ENCODE data around the gene LMTK3.
"Not testable (repeated sequence)": the region's sequence is repeated elsewhere in the genome, so short reads cannot be mapped to it uniquely, and the experiment has no call there.

The LMTK3 gene

DNA sequence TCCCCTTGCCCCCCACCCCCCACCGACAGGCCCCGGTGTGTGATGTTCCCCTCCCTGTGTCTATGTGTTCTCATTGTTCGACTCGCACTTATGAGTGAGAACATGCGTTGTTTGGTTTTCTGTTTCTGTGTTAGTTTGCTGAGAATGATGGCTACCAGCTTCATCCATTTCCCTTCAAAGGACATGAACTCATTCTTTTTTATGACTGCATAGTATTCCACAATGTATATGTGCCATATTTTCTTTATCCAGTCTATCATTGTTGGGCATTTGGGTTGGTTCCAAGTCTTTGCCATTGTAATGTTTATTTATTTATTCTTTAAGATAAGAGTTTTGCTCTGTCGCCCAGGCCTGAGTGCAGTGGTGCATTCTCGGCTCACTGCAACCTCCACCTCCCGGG, 26.4 kb upstream of the LMTK3 start:
- not testable (repeated sequence) for DNase-seq

DNA sequence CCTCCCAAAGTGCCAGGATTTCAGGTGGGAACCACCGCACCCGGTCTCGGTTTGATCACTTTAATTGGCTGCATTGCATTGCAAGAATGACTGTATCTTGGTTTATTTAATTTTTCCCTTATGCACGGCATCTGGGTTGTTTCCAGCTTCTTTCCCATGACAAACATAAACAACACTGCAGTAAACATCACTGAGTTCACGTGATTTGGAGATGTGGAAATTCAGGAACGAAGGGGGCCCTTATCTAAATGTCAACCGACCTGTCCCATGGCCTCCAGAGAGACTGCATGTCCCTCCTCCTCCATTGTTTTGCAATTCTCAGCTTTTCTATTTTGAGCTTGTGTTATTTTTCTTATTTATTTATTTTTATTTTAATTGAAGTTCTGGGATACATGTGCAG, 25.9 kb upstream of the LMTK3 start:
- DNase-seq = no peak

DNA sequence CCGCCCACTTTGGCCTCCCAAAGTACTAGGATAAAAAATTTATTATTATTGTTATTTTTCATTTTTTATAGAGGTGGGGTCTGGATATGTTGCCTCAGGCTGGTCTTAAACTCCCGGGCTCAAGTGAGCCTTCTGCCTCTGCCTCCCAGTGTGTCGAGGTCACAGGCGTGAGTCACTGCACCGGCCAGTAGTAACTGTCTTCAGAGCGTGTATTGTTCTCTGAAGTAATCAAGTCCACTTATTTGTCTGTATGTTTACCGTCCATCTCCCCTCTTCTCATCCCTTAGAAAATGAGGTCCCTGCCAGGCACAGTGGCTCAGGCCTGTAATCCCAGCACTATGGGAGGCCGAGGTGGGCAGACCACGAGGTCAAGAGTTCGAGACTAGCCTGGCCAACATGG, 22.1 kb upstream of the LMTK3 start:
- DNase-seq = no peak

DNA sequence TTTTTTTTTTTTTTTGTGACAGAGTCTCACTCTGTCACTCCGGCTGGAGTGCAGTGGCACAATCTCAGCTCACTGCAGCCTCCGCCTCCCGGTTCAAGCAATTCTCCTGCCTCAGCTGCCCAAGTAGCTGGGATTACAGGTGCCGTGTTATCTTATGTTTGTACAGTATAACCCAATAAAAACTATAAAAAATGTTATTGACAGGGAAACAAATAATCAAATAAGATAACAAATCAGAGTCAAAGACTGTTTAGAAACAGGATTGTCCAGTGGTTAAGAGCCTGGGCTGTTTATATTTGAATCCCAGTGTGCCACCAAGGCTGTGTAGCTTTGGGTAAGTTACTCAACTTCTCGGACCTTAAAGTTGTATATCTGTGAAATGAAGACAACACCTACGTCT, 19.1 kb upstream of the LMTK3 start:
- no peak for DNase-seq

DNA sequence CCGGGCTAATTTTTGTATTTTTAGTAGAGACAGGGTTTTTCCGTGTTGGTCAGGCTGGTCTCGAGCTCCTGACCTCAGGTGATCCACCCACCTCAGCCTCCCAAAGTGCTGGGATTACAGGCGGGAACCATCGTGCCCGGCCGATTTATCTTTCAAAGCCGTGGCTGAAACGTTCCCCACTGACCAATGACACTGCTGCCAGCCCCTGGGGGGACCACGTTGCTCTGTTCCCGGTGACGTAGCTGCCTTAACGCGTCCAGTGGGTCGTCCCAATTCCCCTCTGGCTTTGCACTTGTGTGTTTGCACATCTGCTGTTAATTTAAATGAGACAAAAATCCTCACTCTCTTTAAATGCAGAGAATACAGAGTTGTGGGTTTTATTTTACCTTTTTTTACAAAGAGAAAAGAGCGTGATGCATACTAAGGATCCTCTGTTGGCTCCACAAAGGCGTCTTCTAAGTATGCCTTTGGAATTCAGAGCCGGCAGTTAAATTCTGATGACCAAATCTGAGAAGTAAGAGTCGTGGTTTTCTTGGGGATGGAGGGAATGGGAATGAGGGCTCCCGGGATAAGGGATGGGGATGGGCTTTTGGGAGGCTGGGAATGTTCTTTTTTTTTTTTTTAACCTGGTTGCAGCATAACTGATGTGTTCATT, 18.6 kb upstream of the LMTK3 start:
- no peak for DNase-seq

DNA sequence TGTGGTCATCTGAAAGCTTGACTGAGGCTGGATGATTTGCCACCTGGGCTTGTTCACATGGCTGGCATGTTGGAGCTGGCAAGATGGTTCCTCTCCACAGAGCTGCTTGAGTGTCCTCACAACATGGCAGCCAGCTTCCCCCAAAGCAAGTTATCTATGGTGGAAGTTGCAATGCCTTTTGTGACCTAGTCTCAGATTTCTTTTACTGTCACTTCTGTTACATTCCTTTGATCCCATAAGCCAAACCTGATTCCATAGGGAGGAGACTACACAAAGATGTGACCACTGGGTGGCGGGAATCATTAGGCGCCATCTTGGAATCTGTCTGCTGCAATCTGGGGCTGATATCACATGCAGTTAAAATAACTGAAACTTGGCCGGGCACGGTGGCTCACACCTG, 17.5 kb upstream of the LMTK3 start:
- no peak for DNase-seq

DNA sequence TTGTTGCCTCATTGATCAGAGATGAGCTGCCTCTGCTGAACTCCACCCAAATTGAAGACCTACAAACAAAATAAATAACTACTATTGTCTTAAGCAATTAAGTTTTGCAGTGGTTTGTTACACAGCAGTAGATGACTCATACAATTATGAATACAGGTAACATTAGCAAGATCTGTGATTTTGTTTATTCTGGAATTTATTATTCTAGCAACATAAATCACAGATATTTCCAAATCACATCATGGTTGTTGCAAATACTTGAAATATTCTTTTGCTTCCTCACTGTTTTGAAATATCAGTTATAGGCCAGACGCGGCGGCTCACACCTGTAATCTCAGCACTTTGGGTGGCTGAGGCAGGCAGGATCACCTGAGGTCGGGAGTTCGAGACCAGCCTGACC, 13.1 kb upstream of the LMTK3 start:
- no peak for DNase-seq

DNA sequence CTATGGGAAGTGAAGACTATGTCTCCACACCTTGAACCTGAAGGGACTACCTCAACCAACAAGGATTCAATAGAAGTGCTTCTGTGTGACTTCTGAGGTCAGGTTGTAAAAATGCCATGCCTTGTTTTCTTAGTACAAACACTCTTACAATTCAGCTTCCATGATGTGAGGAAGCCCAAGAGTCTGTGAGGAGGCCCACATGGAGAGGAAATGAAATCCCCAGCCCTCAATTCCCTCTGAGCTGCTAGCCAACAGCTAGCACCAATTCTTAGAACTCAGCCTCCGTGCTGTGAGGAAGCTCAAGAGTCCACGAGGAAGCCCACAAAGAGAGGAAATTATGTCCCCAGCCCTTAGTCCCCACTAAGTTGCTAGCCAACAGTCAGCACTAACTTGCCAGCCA, 12.6 kb upstream of the LMTK3 start:
- DNase-seq = no peak

DNA sequence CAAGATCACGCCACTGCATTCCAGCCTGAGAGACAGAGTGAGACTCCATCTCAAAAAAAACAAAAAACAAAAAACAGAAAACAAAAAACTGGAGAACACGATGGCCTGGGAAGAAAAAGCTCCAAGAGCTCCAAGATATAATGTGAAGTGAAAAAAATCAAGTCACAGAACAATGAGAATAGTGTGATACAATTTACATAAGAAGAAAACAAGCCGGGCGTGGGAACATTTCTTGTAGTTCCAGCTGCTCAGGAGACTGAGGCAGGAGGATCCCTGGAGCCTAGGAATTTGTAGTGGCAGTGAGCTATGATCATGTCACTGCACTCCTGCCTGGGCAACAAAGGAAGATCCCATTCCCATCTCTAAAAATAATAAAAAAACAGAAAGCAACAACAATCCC, 8.5 kb upstream of the LMTK3 start:
- DNase-seq = no peak

DNA sequence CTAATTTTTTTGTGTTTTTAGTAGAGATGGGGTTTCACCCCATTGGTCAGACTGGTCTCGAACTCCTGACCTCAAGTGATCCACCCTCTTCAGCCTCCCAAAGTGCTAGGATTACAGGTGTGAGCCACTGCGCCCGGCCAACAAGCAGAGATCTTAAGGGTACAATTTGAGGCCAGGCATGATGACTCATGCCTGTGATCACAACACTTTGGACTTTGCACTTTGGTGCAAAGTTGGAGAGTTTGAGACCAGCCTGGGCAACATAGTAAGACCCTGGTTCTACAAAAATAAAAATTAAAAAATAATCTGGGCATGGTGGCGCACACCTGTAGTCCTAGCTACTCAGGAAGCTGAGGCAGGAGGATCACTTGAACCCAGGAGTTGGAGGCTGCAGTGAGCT, 7.8 kb upstream of the LMTK3 start:
- not testable (repeated sequence) for DNase-seq

DNA sequence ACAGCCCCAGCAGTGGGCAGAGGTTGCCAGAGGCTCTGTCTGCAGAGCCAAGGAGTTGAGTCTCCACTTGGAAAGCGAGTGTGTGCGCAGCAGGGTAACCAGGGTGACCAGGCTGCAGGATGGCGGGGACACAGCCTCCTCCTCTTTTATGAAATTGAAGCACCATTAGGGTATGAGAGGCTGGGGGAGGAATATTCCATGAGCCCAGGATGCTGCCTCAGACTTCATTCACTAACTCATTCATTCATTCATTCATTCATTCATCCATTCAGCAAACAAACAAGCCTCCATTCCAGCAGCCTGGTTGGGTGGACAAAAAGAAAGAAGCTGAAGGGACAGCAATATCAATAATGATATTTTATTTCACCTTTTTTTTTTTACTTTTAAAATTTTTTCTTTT, 6.6 kb upstream of the LMTK3 start:
- no peak for DNase-seq

DNA sequence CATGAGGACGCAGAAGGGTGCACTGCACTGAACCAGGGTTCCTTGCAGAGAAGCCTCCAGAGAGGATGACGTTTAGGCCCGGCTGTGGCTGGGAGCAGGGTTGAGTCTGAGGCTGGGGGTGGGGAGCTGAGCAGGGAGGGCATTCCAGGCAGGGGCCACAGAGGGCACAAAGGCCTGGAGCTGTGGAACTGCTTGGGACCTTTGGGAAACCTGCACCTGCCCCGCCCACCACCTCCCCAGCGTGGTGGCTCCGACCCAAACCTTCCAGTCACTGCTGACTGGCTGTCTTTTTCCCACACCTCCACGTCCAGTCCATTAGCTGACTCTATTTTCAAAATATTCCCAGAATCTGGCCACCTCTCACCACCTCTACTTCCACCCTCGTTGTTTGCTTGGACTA, 4.9 kb upstream of the LMTK3 start:
- no peak for DNase-seq

DNA sequence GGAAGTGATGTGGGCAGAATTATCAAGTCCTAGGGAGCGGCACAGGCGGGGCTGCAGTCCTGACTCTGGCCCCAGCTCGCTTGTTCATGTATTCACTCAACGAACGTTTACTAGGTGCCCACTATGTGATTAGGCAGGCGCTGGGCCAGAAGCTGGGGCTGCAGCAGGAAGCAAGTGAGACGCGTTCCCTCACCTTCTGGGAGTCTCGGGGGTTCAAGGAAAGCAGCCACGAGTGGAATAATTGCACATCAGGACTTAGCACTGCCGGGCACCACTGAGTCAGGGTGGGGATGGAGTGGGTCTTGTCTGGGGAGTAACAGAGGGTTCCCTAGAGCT, 2.5 kb upstream of the LMTK3 start:
- no peak for DNase-seq

DNA sequence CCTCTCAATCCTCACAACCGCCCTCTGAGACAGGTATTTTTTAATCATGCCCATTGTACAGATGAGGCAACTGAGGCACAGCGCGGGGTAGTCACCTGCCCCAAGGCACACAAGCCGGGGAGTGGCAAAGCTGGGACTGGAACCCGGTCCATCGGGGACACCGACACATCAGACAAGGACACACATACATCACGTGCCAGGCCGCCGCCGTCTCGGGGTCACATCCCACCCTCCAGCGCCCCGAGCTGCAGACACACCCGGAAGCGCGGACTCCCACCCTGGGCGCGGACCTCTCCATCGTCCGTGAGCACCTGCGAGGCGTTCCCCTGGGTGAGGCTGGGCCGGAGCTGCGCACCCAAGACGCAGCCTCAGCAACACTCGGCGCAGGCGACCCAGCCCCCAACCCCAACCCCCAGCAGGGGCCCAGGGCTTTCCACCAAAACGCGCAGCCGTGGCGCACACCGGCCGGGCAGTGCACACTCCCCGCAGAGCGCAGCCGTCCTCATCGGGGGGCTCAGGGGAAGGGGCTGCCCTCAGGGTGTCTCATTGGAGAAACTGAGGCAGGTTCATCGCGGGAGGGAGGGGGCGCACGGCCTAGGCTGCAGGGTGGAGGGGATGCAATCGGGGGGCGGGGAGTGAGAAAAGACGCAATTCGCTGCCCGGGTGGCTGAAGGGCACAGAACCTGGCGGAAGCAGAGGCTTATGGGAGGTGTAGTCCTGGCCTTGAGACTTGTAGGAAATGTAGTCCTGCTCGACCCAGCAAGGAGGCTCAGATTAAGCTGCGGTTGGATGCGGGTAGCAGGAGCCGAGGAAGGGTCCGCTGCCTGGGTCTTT, 1.9 kb upstream of the LMTK3 start:
- peak; percentile 55 for DNase-seq

DNA sequence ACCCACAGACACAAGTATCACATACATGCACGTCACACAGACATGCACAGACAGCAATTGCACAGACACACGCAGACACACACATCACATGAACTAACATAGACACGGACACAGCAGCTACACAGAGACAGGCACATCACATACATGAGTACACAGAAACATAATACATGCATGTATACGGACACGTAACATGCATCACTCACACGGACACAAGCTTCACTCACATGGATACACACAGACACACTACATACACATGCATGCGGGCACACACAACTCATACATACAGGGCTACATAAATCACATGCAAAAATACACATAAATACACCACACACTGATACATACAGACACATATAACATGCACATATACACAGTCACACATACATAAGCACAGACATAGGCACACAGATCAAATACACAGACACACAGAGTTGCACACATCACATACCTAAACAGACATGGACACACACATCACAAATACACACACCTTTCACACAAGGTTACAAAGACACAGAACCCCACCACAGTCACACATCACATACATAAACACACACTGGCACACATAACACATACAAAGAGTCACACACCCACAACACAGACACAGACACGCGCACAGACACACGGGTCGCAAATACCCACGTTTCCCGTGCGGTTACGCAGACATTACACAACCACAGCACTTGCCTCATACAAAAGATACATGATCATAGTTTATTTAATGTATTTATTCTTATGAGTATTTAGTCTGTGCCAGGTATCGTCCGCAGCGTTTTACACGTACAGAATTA, 1.1 kb upstream of the LMTK3 start:
- DNase-seq = no peak

DNA sequence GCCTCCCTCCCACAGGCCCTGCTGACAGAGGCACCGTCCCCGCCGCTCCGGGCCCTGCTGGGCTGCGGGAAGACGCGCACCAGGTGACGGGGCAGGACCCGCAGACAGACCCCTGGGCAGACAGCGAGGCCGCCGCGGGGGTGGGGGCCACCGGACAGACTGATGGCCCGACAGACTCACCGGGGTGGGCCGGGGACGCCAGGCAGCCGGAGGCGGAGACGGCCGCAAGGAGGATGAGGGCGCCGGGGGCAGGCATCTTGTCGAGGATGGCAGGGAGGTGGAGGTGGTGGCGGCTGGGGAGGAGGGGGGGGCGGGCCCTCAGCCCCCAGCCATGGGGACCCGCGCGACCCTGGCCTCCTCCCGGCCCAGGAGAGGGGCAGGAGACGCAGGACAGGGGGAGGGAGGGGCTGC, 309 bp downstream of the LMTK3 start:
- DNase-seq = no peak

DNA sequence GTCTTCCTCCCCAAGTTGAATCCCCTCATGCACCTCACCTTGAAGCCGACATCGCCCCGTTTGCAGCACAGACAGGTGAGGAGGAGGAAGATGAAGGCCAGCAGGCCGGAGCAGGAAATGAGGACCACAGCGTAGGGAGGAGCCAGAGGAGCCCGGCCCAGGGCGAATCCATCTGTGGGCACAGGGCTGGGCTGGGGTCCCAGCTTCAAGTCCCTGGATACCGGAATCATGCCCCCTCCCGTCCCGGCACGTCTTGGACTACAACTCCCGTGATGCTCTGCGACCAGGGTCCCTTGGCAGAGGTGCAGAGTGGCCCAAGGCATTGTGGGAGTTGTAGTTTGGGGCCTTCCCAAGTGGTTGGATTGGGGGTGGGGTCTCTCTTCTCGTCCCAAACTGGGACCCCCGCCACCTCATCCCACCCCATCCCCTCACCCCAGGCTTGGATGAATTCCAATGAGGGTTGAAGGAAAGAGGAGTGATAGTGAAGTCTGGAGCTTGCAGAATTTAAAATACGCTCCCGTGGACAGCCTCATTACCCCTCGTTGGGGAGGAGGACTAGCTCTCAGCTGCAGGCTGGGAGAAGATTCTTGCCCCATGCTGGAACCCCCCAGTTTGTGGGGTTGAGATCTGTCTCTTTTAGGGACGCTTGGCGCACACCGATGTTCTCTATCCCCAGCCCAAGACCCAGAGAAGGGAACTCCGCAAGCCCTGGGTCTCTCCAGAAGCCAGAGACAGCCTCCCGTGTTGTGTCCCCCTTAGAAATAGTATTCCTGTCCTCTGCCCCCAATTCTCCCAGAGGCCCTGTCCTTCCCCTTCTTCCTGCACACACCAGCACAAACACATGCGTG, 990 bp downstream of the LMTK3 start:
- DNase-seq = peak; percentile 75

DNA sequence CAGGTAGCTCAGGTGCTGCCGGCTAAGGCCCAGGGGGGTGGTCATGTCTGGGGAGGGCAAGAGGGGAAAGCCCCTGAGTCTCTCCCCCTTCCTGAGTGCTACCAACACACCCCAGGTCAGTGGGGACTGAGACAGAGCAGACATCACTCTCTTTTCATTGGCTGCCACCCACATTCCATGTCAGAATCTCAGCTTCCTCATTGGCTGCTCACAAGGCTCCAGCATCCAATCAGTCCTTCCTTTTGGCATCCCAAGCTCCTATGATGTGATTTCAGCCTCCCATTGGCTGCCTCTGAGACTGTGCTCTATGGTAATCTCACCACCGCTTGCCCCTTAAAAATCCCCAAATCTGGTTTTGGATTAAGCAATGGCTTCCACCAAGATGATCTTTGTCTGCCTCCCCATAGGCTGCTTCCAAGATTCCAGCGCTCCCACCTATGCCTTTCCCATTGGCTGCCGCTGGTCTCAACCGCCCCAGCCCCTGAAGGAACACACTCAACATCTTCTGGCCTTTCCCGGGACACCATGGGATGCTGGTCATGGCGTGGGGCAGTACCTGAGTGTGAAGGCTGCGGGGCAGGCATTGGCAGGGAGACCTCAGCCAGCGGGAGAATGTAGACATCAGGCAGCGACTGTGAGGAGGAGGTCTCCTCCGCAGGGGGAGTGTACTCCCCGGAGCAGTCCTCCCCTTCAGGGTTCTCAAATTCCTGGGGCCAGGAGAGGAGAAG, 2.0 kb downstream of the LMTK3 start:
- no peak for DNase-seq

DNA sequence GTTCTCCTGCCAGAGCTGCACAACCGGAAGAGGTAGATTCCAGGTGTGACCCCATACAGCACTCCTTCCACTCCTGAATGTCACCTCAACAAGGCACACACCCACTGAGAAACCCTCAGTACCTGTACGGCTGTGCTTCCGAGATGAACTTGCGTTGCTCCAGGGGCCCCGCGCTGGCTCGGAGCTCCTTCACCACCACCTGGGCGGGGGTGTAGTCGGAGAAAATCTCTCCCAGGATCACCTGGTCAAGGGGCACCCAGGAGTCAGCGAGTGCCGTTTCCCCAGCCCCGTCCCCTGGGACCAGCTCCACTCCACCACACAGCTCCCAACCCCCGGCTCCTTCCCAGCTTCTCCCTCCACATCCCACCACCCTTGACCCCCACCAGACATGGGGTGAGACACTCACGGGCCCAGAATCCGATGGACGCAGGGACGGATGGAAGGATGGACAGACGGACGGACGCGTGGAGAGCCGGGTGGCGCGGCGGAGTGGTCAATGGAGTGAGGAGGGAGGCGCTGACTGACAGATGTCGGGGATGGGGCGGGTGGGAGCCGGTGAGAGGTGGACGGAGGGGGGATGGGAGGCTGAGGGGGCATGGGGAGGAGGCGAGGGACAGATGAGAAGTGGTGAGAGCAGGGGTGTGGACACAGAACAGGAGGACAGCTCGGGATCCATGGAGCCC, 2.8 kb downstream of the LMTK3 start:
- DNase-seq = no peak

DNA sequence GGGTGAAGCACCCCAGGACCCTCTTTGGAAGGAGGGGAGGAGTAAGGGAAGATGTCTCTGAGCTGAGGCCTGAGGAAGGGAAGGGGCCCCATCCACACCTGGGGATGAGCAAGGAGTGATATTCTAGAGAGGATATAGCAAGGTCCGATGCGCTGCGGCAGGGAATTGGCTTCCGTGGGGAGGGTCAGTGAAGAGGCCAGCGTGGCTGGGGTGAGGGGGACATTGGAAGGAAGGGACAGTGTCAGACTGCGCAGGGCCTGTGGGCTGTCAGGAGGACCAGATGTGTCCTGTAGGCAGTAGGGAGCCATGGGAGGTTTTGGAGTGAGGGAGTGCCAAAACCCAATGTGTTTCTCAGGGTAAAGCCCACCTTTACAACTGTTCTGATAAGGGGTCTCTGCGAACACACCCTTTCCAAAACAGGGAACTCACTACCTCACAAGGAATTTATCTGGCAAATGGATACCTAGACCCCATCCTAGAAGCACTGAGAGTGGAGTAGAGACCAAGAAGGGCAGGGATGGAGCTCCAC, 3.7 kb downstream of the LMTK3 start:
- no peak for DNase-seq

DNA sequence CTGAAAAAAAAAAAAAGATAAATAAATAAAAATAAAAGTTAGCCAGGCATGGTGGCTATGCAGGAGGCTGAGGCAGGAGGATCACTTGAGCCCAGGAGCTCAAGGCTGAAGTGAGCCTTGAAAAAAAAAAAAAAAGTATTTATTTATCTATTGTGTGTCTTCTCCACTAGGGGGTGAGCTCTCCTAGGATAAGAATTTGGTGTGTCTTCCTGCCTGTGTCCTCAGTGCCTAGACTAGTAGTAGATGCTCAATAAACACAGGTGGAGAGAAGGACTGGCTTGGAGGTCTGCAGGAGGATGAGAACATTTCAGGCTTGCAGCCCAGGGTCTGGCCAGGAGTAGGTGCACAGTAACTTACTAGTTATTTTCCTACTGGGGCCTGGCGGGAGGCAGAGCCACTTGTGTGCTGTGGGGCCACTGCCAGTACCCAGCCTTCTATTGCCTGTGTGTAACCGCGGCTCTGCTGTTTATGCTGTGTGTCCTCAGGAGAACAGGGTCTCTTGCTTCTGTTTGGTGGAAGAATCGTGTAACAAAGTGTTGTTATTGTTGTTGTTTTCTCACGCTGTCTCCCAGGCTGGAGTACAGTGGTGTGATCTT, 5.4 kb downstream of the LMTK3 start:
- no peak for DNase-seq

Data from activated CD4-positive, CD25-positive, alpha-beta regulatory T cell treated with anti-CD3 and anti-CD28 coated beads, Interleukin-2, amount 50 U/mL, for 72 hours (primary cell).